Suprapubic skin (tissue), 3 donors: ENCODE measurements around the gene JPH2.

Experiments used
- CTCF ChIP-seq, 2 donors: fragments of 200-600 bp in 1 of 2; fragments of 450-650 bp in 1 of 2; sonication (generic) in 1 of 2; IDR thresholded peaks; one replicate each; pipeline ENCODE4 v1.5.1; 2016 to 2019; ENCODE audit warnings: antibody characterized with exemption in 2 of 2, mild to moderate bottlenecking in 1 of 2, moderate library complexity in 1 of 2
- EP300 ChIP-seq: sonication (generic); formaldehyde crosslinking; IDR thresholded peaks from one replicate; pipeline ENCODE4 v1.6.1; 2017; ENCODE audit warnings: antibody characterized with exemption
- POLR2A ChIP-seq, 2 donors: fragments of 450-650 bp; IDR thresholded peaks; one replicate each; pipeline ENCODE4 v1.6.1; 2017; ENCODE audit warnings: antibody characterized with exemption in 2 of 2, mild to moderate bottlenecking in 2 of 2, moderate library complexity in 2 of 2

- TF ChIP-seq CTCF (IDR thresholded peaks at IDR 0.05) (no peak), EP300 (no peak), POLR2A (IDR thresholded peaks at IDR 0.05) (no peak)
These were observed 29.9 kb downstream of the JPH2 start for GRCh38 chr20:44157061-44157460.
